ENCODE data around the gene BRD3OS.
"Not testable (repeated sequence)": the region's sequence is repeated elsewhere in the genome, so short reads cannot be mapped to it uniquely, and the experiment has no call there.

The BRD3OS gene

GRCh38 chr9:134073500-134073899 is 48.2 kb downstream of the BRD3OS start:
- no peak overlapping the region for H3K4me3 Mint-ChIP-seq

GRCh38 chr9:134075689-134076088 is 50.4 kb downstream of the BRD3OS start:
- H3K9me3 Mint-ChIP-seq = peaks cover 62% of the 10 kb centered on the region
- H3K4me1 Mint-ChIP-seq; H3K27ac Mint-ChIP-seq; H3K4me3 Mint-ChIP-seq; H3K36me3 Mint-ChIP-seq (ENCODE audit: low read depth); DNase-seq: not testable (repeated sequence)
- H3K27me3 Mint-ChIP-seq (ENCODE audit: low read depth, poor library complexity) = peaks cover 36% of the 10 kb centered on the region

More at GRCh38 chr9:134073500-134073899, 48.2 kb downstream of the BRD3OS start:
- H3K4me1 Mint-ChIP-seq = peaks cover 18% of the 10 kb centered on the region
- peaks cover 52% of the 10 kb centered on the region for H3K9me3 Mint-ChIP-seq
- DNase-seq = no peak
- H3K27me3 Mint-ChIP-seq (ENCODE audit: low read depth, poor library complexity) = peaks cover 47% of the 10 kb centered on the region
- no peak overlapping the region for H3K27ac Mint-ChIP-seq
- TF ChIP-seq CTCF (IDR thresholded peaks at IDR 0.05) = no peak
- H3K36me3 Mint-ChIP-seq (ENCODE audit: low read depth) = no peaks in the 10 kb centered on the region

- H3K27ac Mint-ChIP-seq = no peak overlapping the region
- no peaks in the 10 kb centered on the region for H3K36me3 Mint-ChIP-seq (ENCODE audit: low read depth)
- peaks cover 35% of the 10 kb centered on the region for H3K27me3 Mint-ChIP-seq (ENCODE audit: low read depth, poor library complexity)
- peaks cover 65% of the 10 kb centered on the region for H3K9me3 Mint-ChIP-seq
- no peak overlapping the region for H3K4me3 Mint-ChIP-seq
- no peak for DNase-seq
- H3K4me1 Mint-ChIP-seq = no peaks in the 10 kb centered on the region
- no peak for TF ChIP-seq CTCF (IDR thresholded peaks at IDR 0.05)
Measured at GRCh38 chr9:134076644-134077043, 51.4 kb downstream of the BRD3OS start.

Measured in nephron progenitor cell (in vitro differentiated cells).